Measurements from ENCODE around the gene LZTS2.

Gene LZTS2

DNA sequence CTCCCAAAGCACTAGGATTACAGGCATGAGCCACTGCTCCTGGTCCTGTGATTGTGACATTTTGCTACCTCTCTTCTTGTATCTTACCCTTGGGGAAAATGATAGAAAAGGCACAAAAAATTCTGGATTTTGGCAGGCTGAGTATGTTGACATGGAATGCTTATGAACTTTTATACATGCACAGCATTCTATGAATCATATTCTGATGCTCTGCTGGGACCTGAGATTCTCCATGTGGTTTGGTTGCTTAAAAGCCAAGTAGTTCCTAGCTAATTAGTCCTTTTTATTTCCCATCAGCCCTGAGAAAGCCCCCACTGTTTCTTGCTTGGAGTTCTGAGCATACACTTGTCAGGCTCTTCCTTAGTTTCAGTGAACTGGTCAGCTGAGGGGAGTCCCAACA lies 53.9 kb downstream of the LZTS2 start:
- no peak overlapping the region for H3K4me3 ChIP-seq (ENCODE audit: low read depth, low read length)
- H3K27ac ChIP-seq = no peak overlapping the region
- in situ Hi-C loops (cut with HindIII; ENCODE audit: low pct_ligation_motif_present, low sequenced_read_pairs) = no loop called here
- peaks cover 17% of the 10 kb centered on the region for H3K27me3 ChIP-seq (replicated peaks)
- TF ChIP-seq, protein P1, sequence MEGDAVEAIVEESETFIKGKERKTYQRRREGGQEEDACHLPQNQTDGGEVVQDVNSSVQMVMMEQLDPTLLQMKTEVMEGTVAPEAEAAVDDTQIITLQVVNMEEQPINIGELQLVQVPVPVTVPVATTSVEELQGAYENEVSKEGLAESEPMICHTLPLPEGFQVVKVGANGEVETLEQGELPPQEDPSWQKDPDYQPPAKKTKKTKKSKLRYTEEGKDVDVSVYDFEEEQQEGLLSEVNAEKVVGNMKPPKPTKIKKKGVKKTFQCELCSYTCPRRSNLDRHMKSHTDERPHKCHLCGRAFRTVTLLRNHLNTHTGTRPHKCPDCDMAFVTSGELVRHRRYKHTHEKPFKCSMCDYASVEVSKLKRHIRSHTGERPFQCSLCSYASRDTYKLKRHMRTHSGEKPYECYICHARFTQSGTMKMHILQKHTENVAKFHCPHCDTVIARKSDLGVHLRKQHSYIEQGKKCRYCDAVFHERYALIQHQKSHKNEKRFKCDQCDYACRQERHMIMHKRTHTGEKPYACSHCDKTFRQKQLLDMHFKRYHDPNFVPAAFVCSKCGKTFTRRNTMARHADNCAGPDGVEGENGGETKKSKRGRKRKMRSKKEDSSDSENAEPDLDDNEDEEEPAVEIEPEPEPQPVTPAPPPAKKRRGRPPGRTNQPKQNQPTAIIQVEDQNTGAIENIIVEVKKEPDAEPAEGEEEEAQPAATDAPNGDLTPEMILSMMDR (IDR thresholded peaks at IDR 0.05; ENCODE audit: low read depth, low read length, missing control alignments) = no peak
- no peak for DNase-seq
- no peaks in the 10 kb centered on the region for H3K36me3 ChIP-seq (replicated peaks)

DNA sequence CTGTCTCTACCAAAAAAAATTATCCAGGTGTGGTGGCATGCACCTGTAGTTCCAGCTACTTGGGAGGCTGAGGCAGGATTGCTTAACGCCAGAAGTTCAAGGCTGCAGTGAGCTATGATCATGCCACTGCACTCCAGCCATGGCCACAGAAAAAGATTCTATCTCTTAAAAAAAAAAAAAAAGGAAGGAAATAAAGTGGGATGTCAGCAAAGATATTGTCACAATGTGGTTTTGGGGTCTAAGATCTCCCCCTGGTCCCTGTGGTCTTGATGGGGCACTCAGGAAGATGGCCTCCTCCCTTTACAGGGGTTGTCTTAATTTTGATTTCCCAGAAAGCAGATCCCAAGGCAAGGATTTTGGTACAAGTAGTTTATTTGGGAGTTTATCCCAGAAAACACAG lies 54.7 kb downstream of the LZTS2 start:
- no peak overlapping the region for H3K27ac ChIP-seq
- TF ChIP-seq, protein P1 (IDR thresholded peaks at IDR 0.05; ENCODE audit: low read depth, low read length, missing control alignments) = no peak
- DNase-seq = no peak
- peaks cover 8% of the 10 kb centered on the region for H3K27me3 ChIP-seq (replicated peaks)
- H3K36me3 ChIP-seq (replicated peaks) = no peaks in the 10 kb centered on the region
- in situ Hi-C loops (cut with HindIII; ENCODE audit: low pct_ligation_motif_present, low sequenced_read_pairs) = no loop called here
- no peak overlapping the region for H3K4me3 ChIP-seq (ENCODE audit: low read depth, low read length)

DNA sequence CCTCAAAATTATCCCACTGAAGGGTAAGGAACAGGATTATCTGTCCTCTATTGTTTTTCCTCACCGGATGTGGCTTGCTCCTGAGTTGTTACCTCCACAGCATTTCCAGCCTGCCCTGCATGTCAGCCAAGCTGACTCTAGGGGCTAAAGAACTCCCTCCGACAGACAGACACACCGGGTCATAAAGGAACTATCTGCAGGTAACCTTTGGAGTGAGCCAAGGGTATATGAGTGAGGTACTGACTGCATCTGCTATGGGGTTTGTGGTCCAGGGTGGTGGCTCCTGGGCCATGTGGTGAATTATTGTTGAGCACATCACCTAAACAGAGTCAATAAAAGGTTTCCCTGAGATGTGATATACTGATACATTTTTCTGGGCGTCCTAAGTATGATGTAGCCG lies 55.3 kb downstream of the LZTS2 start:
- H3K27me3 ChIP-seq (replicated peaks) = peaks cover 3% of the 10 kb centered on the region
- no peak overlapping the region for H3K27ac ChIP-seq
- H3K36me3 ChIP-seq (replicated peaks) = no peaks in the 10 kb centered on the region
- no peak for DNase-seq
- TF ChIP-seq, protein P1 (IDR thresholded peaks at IDR 0.05; ENCODE audit: low read depth, low read length, missing control alignments) = no peak
- H3K4me3 ChIP-seq (ENCODE audit: low read depth, low read length) = no peak overlapping the region
- in situ Hi-C loops (cut with HindIII; ENCODE audit: low pct_ligation_motif_present, low sequenced_read_pairs) = no loop called here

DNA sequence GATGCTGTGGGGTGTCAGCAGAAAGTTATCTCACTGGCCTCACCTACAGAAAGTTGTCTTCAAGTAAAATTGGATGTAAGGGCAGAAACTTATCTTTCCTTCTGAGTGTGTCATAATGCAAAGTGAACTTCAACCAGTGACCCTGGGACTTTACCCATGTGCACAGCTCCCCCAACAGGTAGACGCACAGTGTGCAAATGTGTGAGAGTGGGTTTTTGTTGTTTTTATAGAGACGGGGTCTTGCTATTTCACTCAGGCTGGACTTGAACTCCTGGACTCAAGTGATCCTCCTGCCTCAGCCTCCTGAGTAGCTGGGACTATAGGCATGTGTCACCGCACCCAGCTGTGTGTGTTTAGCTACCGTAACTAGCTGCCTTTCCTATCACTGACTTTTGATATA lies 55.8 kb downstream of the LZTS2 start:
- TF ChIP-seq, protein P1 (IDR thresholded peaks at IDR 0.05; ENCODE audit: low read depth, low read length, missing control alignments) = peak; percentile 28
- Histone ChIP-seq H3K36me3 (replicated peaks) (no peaks in the 10 kb centered on the region), H3K27me3 (replicated peaks) (no peaks in the 10 kb centered on the region), H3K4me3 (ENCODE audit: low read depth, low read length) (no peak overlapping the region), H3K27ac (no peak overlapping the region)
- in situ Hi-C loops (cut with HindIII; ENCODE audit: low pct_ligation_motif_present, low sequenced_read_pairs) = no loop called here
- DNase-seq = no peak

DNA sequence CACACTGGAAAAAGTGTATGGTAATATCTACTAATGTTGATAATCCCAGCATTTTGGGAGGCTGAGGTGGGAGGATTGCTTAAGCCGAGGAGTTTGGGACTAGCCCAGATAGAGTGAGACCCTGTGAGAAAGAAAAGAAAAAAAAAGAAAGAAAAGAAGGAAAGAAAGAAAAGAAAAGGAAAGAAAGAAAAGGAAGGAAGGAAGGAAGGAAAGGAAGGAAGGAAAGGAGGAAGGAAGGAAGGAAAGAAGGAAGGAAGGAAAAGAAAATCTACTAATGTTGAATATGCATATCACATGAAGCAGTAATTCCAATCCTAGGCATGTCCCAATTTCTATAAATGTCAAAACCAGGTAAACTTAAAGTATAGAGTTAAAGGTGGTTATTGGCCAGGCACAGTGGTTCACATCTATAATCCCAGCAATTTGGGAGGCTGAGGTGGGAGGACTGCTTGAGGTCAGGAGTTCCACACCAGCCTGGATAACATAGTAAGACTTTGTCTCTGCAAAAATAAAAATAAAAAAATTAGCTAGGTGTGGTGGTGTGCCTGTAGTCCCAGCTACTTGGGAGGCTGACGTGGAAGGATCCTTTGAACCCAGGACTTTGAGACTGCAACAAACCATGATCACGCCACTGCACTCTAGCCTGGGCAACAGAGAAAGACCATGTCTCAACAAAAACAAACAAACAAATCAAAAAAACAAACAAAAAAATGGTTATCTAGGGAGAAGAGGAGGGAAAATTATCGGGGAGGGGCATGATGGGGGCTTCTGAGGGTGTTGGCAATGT lies 57.0 kb downstream of the LZTS2 start:
- TF ChIP-seq, protein P1 (IDR thresholded peaks at IDR 0.05; ENCODE audit: low read depth, low read length, missing control alignments) = no peak
- H3K36me3 ChIP-seq (replicated peaks) = no peaks in the 10 kb centered on the region
- no peak overlapping the region for H3K4me3 ChIP-seq (ENCODE audit: low read depth, low read length)
- no peak for DNase-seq
- H3K27ac ChIP-seq = no peak overlapping the region
- H3K27me3 ChIP-seq (replicated peaks) = no peaks in the 10 kb centered on the region
- in situ Hi-C loops (cut with HindIII; ENCODE audit: low pct_ligation_motif_present, low sequenced_read_pairs) = no loop called here
